GM18909 (cell line): ENCODE data around the gene PINK1.

Experiments used
- ATAC-seq: cut with Tn5 transposase; IDR thresholded peaks from one replicate; pipeline ENCODE4 v1.9.1; 2021; ENCODE audit warnings: mild to moderate bottlenecking; ENCODE audit not compliant: unreplicated experiment, poor library complexity

The PINK1 gene

GRCh38 chr1:20699558-20699957 is 66.3 kb downstream of the PINK1 start:
- no peak for ATAC-seq

GRCh38 chr1:20700636-20701215 is 67.5 kb downstream of the PINK1 start:
- ATAC-seq: no peak
